ENCODE results near the gene CSNK1D.

The CSNK1D gene

DNA sequence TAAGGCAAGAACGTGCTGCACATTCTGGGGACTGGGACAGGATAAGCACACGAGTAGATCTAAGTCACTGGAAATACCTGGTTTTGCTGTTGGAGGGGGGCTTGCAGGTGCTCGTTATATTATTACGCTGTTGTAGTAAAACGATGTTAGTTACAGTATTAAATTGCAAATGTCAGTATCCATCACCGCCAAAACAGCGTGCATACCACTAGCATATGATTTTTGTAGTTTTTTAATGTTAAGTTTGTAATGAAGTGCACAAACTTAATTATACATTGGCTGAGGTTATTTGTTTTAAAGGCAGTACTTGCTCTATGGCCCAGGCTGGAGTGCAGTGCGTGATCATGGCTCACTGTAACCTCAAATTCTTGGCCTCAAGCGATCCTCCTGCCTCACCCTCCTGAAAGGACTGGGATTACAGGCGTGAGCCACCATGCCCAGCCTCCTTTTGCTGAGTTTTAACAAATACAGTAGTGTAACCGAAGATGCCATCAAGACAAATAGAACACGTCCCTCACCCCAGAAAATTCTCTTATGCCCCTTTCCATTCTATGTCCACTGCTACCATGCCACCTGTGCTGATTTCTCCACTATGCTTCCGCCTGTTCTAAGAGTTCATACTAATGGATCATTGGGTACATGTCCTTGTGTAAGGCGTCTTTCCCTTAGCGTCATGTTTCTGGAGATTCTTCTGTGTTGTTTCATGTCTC lies 20.7 kb upstream of the CSNK1D start:
- DNase-seq = no peak

DNA sequence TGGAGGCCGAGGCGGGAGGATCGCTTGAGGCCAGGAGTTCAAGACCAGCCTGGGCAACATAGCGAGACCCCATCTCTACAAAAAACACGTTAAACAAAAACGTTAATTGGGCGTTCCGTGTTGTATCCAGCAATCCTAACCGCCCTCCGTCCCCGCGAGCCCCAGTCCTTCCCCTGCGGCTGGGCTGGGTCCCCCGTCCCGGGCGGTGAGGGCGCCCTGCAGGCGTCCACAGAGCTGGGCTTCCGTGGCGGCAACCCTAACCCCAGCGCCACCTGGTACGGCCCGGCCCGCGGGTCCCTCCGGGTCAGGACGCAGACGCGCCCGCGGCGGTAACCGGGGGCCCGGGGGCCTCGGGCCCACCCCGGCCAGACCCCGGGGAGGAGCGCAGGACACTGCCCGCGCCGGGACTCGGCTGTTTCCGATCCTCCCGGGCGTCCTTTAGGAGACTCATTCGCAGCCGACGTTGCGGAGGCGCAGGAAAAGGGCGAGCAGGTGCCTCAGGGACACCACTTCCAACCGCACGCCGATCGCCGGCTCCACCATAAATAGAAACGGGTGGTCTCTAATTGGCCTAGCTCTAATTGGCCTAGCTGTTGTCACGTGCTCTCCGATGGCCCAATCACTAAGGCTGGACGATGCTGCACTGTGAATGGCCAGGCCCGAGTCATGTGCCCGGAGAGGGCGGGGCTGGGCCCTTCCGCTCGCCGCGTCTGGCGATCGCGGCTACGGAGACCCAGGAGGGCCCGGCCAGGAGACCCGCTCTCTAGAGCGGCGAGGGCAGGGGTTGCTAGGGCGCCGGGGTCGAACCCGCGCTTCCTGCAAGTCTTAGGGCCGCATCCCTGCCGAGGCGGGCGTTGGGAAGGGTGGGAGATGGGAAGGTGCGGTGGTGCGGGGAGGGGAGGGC lies 19.0 kb upstream of the CSNK1D start:
- DNase-seq = peak; percentile 100

- DNase-seq = no peak
These were observed 18.2 kb upstream of the CSNK1D start for GRCh38 chr17:82291582-82292250.

DNA sequence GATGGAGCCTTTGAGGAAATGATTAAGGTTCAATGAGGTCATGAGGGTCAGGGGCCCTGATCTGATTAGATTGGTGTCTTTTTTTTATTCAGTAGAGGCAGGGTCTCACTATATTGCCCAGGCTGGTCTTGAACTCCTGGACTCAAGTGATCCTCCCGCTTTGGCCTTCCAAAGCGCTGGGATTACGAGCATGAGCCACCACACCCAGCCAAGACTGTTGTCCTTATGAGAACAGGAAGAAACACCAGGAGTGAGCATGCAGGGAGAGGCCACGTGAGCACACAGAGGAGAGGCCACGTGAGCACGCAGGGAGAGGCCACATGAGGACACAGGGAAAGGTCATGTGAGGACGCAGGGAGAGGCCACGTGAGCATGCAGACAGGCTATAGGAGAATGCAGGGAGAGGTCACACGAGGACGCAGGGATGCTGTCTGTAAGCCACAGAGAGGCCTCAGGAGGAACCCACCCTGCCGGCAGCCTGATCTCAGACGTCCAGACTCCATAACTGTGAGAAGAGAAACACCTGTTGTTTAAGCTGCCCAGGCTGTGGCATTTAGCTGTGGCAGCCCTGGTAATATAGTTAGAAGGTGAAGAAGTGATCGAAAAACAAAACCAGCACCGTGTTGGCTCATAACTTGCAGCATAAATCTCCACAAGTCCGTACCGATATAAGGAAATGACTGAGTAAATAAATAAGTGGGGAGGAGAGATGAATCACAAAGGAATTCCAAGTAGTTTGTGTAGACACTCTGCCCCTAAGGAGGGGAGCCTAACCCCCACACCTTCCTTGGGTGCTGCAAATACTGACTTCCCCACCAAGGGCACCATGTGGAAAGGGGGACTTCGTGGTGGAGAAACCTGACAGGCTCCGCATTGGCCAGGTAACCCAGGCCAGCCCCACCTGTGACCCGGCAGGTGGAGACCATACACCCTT lies 14.6 kb upstream of the CSNK1D start:
- DNase-seq = no peak

GRCh38 chr17:82287013-82287867 lies 13.7 kb upstream of the CSNK1D start:
- no peak for DNase-seq

GRCh38 chr17:82285141-82285540 lies 11.6 kb upstream of the CSNK1D start:
- DNase-seq = no peak

DNA sequence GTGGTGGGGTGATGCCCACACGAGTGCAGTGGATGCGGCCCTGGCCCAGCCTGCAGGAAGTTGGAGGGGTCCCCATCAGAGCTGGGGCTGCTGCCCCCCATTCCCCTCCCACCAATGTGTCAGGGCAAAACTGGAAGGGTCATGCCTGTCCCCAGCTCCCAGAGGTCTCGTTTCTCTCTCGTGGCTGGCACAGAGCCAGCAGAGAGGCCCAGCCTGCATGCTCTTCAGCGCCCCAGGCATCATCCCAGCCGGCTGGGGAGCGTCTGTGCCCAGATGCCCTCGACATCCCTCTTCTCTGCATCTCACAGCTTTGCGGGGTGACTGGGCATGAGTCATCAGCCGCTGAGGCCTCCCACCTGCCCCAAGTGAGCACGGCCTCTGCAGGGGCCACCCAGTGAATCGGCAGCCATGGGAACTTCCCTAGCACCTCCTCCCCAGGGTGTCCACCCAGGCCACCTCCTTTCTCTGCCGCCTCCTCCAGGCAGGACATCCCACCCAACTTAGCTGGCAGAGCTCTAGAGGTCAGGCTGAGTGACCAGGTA lies 9.8 kb upstream of the CSNK1D start:
- peak; percentile 89 for DNase-seq

GRCh38 chr17:82282239-82283207 lies 9.0 kb upstream of the CSNK1D start:
- DNase-seq = no peak

- no peak for DNase-seq
These were observed 8.2 kb upstream of the CSNK1D start for GRCh38 chr17:82281502-82282238.

DNA sequence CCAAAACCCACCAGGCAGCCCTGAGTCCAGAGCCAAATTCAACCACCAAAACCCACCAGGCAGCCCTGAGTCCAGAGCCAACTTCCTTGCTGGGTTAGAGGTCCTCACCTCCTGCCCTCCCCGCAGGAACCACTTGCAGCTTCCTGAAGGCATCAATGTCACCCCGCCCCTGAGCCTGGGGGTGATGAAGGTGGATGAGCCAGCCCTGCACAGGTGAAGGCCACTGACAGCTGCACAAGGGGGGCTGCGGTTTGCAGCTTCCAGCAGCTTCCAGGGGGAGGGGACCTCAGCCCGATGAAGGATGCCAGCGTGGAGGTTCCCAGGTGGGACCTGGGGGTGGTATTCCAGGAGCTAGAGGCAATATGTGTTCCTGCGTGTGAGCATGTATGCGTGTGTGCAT lies 7.6 kb upstream of the CSNK1D start:
- DNase-seq = no peak

GRCh38 chr17:82280537-82280936 lies 7.0 kb upstream of the CSNK1D start:
- DNase-seq = no peak

GRCh38 chr17:82278786-82279391 lies 5.4 kb upstream of the CSNK1D start:
- peak; percentile 68 for DNase-seq

- no peak for DNase-seq
These were observed 4.8 kb upstream of the CSNK1D start for GRCh38 chr17:82278308-82278707.

DNA sequence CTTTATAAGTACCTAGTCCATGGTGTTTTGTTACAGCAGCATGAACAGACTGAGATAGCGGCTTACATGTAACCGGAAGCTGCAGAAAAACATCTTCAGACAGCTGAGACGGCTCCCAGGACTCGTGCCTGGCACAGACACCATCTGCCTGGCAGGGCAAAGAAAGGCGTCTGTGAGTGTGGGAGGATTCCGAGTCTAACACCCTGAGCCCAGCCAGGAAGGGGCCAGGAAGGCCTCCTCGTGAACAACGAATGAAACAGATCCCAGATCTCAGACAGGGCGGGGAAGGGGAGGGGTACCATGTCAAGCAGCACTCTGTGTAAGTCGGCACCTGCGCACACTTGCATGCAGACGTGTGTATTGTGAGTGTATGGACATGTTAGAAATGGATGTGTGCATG lies 4.4 kb upstream of the CSNK1D start:
- DNase-seq = no peak

DNA sequence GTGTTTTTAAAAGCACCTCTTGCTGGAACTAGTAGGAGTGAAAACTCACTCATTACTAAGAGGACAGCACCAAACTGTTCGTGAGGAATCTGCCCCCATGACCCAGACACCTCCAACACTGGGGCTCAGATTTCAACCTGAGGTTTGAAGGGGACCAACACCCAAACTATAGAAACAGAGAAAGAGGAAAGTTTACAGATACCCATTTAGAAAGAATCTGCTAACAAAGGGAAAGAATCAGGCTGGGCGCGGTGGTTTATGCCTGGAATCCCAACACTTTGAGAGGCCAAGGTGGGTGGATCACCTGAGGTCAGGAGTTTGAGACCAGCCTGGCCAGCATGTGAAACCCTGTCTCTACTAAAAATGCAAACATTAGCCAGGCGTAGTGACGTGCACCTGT lies 3.4 kb upstream of the CSNK1D start:
- no peak for DNase-seq

GRCh38 chr17:82275326-82275725 lies 1.8 kb upstream of the CSNK1D start:
- DNase-seq = no peak

- DNase-seq = no peak
These were observed 877 bp upstream of the CSNK1D start for GRCh38 chr17:82274134-82275020.

Measured in NCI-H345 (cell line).